HUES64 (cell line): ENCODE results near the gene MAGEF1.

ENCODE experiments used
- H3K27ac ChIP-seq: 2 replicates; pipeline ENCODE4 v1.7.0; 2013; ENCODE audit warnings: low read depth, low read length, inconsistent platforms
- H3K27me3 ChIP-seq: 2 replicates; pipeline ENCODE4 v1.6.1; 2013; ENCODE audit warnings: mild to moderate bottlenecking, low read length; ENCODE audit not compliant: insufficient read depth
- H3K36me3 ChIP-seq: 2 replicates; pipeline ENCODE4 v1.6.1; 2013; ENCODE audit warnings: mild to moderate bottlenecking, low read length; ENCODE audit not compliant: insufficient read depth
- H3K4me1 ChIP-seq: 2 replicates; pipeline ENCODE4 v1.6.1; 2013; ENCODE audit warnings: mild to moderate bottlenecking, low read length, moderate library complexity; ENCODE audit not compliant: insufficient read depth
- H3K4me3 ChIP-seq: 2 replicates; pipeline ENCODE4 v1.5.1; 2013; ENCODE audit warnings: mild to moderate bottlenecking, low read length, moderate library complexity
- H3K9ac ChIP-seq: 2 replicates; pipeline ENCODE4 v1.6.1; 2013; ENCODE audit warnings: mild to moderate bottlenecking, low read depth, low read length
- H3K9me3 ChIP-seq: 2 replicates; pipeline ENCODE4 v1.6.1; 2013; ENCODE audit warnings: low read depth, low read length; ENCODE audit not compliant: insufficient read depth
- WGBS: fragments of 150-250, 120-280 bp; methylation state at CpG from one replicate; pipeline ENCODE4 v1.1.7; 2013; ENCODE audit warnings: missing lambda C conversion rate; 5-methylcytosine and 5-hydroxymethylcytosine counted together

Gene MAGEF1

DNA sequence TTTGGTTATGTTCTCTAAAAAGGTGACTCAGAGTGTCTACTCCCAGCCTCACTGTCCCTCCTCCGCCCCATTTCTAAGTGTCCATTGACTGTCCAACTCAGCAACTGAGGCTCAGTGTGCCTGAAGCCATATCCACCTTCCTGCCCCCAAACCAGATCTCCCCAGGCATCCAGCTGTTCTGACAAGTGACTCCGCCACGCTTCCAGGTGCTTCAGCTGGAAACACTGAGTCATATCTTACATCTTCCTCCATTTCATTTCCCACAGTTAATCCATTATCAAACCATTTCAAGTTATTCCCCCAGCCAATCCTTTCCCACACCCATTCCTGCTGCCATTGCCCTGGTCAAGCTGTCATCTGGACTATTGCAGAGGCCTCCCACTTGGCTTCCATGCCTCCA is 17.1 kb downstream of the MAGEF1 start:
- Histone ChIP-seq H3K4me1 (peaks cover 8% of the 10 kb centered on the region), H3K27ac (no peak overlapping the region), H3K9ac (no peak overlapping the region), H3K36me3 (no peaks in the 10 kb centered on the region), H3K9me3 (no peaks in the 10 kb centered on the region), H3K27me3 (no peaks in the 10 kb centered on the region), H3K4me3 (no peak overlapping the region)
- 75% methylated on average over 3 of the region's 3 CpGs for WGBS

DNA sequence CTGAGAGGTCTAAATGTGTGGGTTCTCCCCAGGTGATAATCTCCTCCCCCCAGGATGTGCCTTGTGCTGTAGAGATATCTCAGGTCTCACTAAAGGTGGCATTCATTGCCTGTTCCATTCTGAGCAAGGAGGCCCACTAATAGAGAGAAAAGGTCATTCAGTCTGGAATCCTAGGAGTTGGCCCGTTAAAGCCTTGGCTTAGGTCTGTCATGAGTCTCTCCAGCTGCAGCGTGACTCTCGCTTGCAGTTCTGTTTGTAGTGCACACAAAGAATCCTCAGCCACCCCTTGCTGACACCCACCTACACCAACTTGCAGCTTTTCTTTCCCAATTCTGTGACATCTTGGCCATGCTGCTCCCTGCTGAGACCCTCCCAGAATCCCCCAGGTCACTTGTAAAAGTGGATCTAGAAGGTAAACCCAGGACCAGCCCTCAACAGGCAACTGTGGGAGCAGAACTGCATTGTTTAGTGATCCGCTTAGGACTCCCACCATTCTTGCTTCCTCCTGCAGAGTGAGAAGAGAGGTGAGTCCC is 17.7 kb downstream of the MAGEF1 start:
- H3K4me1 ChIP-seq, result peaks cover 8% of the 10 kb centered on the region
- WGBS, result 82% methylated on average over 4 of the region's 4 CpGs

DNA sequence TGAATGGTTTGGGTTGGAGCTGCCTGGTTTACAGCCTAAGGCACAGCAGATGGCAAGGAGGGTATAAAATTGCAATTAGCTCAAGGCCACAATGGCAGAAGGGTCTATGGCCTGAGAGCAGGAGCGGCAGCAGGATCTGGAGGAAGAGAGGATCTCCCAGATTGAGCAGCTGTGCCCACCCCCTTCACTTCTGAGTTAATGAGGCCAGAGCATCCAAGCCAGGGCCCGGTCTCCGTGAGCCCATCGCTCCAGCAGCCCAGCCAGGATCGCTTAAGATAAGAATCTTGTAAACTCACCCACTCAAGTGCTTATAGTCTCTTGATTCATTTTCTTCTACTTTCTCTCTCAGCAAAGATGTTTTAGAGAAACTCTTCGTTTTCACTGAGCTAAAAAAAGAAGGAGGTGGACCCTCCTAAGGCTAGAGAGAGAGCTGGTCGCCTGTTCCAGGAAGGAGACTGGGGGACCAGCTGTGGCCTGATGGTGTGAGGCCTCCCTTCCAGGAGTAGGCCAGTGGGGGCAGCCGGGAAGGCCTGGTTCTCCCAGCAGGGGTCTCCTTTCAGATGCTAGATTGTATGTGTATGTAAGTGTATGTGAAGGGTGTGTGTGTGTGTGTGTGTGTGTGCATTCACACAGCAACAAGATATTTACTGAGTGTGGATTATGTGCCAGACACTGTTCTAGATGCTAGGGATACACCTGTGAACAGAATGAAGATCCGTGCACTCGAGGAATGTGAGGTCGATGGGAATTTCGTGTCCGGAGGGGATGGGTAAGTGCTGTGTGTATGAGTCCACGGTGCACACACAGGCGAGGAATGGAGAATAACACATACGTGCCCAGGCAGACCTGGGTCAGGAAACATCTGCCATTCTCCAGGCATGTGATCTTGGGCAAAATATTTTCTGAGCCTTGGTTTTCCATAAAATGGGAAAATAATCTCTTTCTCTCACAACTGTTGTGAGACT is 18.6 kb downstream of the MAGEF1 start:
- Histone ChIP-seq H3K9ac (no peak overlapping the region), H3K4me1 (peaks cover 8% of the 10 kb centered on the region), H3K4me3 (no peak overlapping the region), H3K27me3 (no peaks in the 10 kb centered on the region), H3K36me3 (no peaks in the 10 kb centered on the region), H3K9me3 (no peaks in the 10 kb centered on the region), H3K27ac (no peak overlapping the region)
- 79% methylated on average over 16 of the region's 16 CpGs for WGBS

More for the DNA sequence above, 17.7 kb downstream of the MAGEF1 start:
- Histone ChIP-seq H3K36me3 (no peaks in the 10 kb centered on the region), H3K27ac (no peak overlapping the region), H3K4me3 (no peak overlapping the region), H3K9ac (no peak overlapping the region), H3K9me3 (no peaks in the 10 kb centered on the region), H3K27me3 (no peaks in the 10 kb centered on the region)

DNA sequence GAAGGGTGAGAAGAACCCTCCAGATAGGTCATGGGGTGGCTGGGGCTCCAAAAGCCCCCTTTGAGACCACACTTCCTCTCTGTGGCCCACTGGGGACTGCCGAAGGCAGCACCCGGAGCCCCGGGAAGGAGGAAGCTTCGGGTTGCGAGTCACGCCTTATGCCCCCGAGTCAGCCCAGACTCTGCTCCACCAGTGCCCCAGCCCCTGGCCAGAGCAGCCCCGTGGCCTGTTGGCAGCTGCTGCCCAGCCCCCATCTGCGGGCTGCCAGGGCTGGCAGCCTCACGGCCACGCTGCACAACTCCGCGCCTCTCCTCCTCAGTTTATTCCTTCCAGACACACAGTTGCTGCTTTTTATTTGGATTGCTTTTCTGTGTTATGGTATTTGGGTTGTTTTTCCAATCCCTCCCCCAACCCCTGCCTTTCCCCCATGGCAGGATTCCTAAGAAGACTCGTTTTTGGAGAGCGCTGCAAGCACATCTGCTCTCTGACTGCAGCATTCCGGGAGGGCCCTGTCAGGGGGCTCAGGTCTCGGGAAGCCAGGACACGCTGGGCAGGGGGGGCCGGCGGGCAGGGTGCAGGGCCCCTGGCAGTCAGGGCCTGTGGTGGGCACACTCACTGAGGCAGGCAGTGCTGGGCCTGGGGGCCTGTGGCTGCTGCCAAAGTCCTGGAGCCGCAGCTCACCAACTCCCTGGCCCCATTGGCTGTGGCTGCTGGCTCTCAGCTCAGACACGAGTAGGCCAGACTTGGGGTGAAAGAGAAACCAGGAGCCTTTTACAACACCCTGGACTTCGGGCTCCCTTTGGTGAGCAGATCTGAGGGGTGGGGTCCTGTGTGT is 20.2 kb downstream of the MAGEF1 start:
- whole genome bisulfite sequencing, result 79% methylated on average over 23 of the region's 23 CpGs
- Histone ChIP-seq H3K36me3 (no peaks in the 10 kb centered on the region), H3K9ac (no peak overlapping the region), H3K27me3 (no peaks in the 10 kb centered on the region), H3K4me1 (peaks cover 8% of the 10 kb centered on the region), H3K27ac (no peak overlapping the region), H3K4me3 (no peak overlapping the region), H3K9me3 (no peaks in the 10 kb centered on the region)

DNA sequence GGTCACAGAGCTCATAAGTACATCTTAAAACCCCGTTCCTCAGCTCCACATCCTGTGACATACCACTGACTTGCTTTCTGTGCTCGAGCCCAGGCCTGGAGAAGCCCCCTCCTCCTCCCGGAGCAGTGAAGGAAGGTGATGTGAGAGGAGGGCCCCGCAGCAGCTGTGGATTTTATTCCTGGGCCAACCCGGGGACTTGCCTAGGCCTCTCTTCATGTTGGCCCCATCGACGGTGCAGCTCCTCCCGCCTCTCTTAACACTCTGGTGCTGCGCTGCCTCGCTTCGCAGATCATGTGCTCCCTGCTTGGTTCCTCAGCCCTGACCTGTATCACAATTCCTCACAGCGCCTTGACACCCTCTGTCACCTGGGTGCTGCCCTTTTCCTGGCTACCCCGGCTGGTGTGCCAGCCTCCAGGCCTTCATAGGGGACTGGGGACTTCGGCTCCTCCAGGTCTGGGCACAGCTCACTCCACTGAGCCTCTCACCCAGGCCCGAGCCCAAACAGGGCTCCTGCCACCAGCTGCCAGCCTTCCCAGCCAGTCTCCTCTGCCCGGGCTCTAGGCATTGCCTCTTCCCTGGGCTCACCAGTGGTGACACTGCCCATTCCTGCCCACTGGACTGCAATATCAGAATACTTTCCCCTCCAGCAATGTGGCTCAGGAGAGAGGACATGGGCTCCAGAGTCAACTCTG is 21.5 kb downstream of the MAGEF1 start:
- H3K9ac ChIP-seq, result no peak overlapping the region
- H3K27ac ChIP-seq, result no peak overlapping the region
- no peak overlapping the region for H3K4me3 ChIP-seq
- no peaks in the 10 kb centered on the region for H3K9me3 ChIP-seq
- WGBS, result 82% methylated on average over 15 of the region's 16 CpGs
- no peaks in the 10 kb centered on the region for H3K36me3 ChIP-seq
- H3K4me1 ChIP-seq, result peaks cover 17% of the 10 kb centered on the region
- no peaks in the 10 kb centered on the region for H3K27me3 ChIP-seq

DNA sequence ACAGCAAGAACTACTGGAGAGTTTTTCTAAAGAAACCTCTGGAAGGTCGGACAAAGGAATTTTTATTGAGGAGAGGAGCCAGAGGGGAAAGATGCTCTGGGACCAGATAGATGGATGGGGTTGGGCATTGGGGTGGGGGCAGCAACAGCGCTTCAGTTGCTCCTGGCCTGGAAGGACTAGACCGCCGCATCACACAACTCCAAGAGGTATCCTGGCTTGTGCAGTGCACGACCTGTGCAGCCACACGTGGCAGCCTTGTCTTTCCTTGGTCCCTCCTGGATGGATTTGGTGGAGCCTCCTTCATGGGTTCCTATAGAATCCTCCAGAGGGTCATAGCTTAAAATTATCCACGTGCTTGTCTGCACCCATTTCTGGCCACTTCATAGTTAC is 23.0 kb downstream of the MAGEF1 start:
- Histone ChIP-seq H3K4me3 (no peak overlapping the region), H3K4me1 (peaks cover 19% of the 10 kb centered on the region), H3K27me3 (no peaks in the 10 kb centered on the region), H3K27ac (no peak overlapping the region), H3K36me3 (no peaks in the 10 kb centered on the region), H3K9me3 (no peaks in the 10 kb centered on the region), H3K9ac (no peak overlapping the region)
- 74% methylated on average over 7 of the region's 7 CpGs for WGBS

DNA sequence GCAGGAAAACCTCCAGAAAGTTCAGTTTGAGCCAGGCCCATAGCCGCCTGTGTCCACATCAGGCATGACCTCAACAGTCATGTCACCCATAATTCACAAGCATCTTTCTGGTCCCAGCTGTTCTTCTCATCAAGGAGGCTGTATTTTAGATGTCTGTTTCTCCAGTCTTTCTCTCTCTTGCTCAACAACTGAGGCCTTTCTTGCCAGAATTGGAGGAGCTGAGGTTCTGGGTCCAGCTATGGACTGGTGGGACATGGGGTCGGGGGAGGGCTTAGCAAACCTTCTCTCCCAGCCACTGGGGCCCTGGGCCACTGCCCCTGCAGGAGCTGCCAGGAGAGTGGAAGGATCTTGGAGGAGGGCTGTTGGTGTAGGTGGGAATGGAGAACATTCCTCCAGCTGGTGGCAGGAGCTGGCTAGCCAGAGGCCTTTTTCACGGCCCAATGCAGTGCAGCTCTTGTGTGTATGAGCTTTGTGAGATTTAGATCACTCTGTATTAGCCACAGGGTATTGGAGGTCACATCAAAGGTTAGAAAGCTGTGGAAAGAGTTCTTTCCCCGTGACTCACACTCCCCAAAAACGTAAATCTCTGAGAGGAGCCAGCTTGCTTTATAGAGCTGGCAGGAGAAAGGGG is 23.5 kb downstream of the MAGEF1 start:
- Histone ChIP-seq H3K36me3 (no peaks in the 10 kb centered on the region), H3K9me3 (no peaks in the 10 kb centered on the region), H3K4me3 (no peak overlapping the region), H3K27me3 (no peaks in the 10 kb centered on the region), H3K27ac (no peak overlapping the region), H3K9ac (no peak overlapping the region), H3K4me1 (peaks cover 17% of the 10 kb centered on the region)
- 80% methylated on average over 5 of the region's 5 CpGs for WGBS

DNA sequence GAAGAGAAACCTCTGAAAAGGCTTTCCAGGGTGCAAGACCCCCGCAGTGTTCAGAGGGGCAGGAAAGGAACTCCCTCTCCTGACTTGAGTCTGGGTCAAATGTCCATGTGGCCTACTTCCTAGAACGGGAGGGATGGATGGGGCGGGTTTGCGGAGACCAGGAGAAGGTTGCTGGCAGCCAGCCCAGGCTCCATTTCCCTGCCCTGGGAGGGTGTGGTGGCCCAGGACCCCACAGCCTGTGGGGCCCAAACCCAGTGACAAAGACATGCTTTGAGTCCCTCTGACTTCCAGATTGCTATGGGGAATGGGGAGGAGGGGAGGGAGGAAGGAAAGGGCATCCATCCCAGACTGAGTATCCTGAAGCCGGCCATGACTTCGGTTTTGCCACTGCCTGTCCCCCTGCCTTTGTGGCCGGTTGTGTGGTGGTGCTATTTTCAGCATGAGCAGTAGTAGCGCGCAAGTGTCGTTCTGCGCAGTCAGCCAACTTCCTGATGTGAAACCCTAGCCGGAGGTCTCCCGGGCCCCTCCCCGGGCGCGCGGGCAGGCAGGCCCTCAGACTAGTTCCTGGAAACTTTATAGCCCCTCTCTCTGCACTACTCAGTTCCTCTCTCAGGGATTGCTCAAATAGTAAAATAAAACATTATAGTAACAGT is 24.4 kb downstream of the MAGEF1 start:
- Histone ChIP-seq H3K36me3 (no peaks in the 10 kb centered on the region), H3K27ac (no peak overlapping the region)
- WGBS, result 91% methylated on average over 17 of the region's 17 CpGs

DNA sequence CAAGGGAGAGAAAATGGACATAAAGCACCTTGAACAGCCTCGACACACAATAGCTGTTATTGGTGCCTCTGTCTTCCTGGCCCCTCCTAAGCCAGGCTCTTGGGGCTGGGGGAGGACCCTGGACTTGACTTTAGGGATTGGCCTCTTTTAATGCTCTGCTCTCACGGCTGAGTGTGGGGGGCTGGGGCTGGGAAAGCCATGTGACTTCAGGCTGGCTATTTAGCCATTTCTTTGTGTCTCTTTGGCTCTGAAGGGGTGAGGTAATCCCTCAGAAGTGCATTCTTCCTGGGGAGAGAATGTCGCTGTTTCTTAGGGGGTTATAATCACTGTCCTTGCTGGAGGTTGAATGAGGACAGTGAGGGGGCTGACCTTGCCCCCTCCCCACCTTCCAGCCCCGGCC is 26.2 kb downstream of the MAGEF1 start:
- WGBS, result 8% methylated on average over 4 of the region's 4 CpGs
- peak overlapping the region; percentile 19; the same call in 1 of the 2 replicates for H3K27ac ChIP-seq
- peak overlapping the region; percentile 15; the same call in 1 of the 2 replicates for H3K9ac ChIP-seq

More for the DNA sequence above, 24.4 kb downstream of the MAGEF1 start:
- H3K4me3 ChIP-seq, result no peak overlapping the region
- H3K27me3 ChIP-seq, result no peaks in the 10 kb centered on the region
- H3K9me3 ChIP-seq, result no peaks in the 10 kb centered on the region
- no peak overlapping the region for H3K9ac ChIP-seq
- peaks cover 11% of the 10 kb centered on the region for H3K4me1 ChIP-seq

DNA sequence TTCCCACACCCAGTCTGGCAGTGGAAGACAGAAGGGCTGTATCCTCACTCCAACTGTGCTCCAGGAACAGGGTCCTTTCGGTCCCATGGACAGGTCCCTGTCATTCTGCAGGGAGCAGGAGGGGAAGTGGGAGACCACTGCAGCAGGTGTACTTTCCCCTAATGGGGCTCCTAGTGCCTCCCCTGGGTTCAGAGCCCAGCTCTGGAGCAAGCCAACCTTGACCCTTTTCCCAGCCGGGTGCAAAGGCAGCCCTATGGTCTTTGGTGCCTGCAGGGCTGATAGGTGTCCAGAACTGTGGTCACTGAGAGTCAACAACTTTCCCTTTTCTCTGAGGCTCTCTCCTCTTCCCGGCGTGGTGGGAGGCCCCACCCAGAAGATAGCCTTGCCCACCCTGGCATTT is 26.8 kb downstream of the MAGEF1 start:
- Histone ChIP-seq H3K9me3 (no peaks in the 10 kb centered on the region), H3K4me3 (no peak overlapping the region), H3K36me3 (no peaks in the 10 kb centered on the region), H3K9ac (peak overlapping the region; percentile 15; the same call in 1 of the 2 replicates), H3K27ac (no peak overlapping the region), H3K4me1 (peaks cover 11% of the 10 kb centered on the region), H3K27me3 (no peaks in the 10 kb centered on the region)
- 83% methylated on average over 4 of the region's 4 CpGs for WGBS

More for the DNA sequence above, 26.2 kb downstream of the MAGEF1 start:
- Histone ChIP-seq H3K4me1 (peaks cover 11% of the 10 kb centered on the region), H3K27me3 (no peaks in the 10 kb centered on the region), H3K9me3 (no peaks in the 10 kb centered on the region), H3K36me3 (no peaks in the 10 kb centered on the region), H3K4me3 (no peak overlapping the region)
